Stimulated activated CD4-positive, alpha-beta T cell treated with anti-CD3 and anti-CD28 coated beads, TNF-alpha, amount 100 ng/mL, for 4 hours (primary cell): ENCODE results near the gene SELENOP.
"Not testable (repeated sequence)": the region's sequence is repeated elsewhere in the genome, so short reads cannot be mapped to it uniquely, and the experiment has no call there.

ENCODE experiments used
- DNase-seq, 3 experiments: peaks; one replicate each; pipeline ENCODE4 v3.0.0-alpha.2; 2020; ENCODE audit warnings: low read depth in 3 of 3

SELENOP gene, protein sequence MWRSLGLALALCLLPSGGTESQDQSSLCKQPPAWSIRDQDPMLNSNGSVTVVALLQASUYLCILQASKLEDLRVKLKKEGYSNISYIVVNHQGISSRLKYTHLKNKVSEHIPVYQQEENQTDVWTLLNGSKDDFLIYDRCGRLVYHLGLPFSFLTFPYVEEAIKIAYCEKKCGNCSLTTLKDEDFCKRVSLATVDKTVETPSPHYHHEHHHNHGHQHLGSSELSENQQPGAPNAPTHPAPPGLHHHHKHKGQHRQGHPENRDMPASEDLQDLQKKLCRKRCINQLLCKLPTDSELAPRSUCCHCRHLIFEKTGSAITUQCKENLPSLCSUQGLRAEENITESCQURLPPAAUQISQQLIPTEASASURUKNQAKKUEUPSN

DNA sequence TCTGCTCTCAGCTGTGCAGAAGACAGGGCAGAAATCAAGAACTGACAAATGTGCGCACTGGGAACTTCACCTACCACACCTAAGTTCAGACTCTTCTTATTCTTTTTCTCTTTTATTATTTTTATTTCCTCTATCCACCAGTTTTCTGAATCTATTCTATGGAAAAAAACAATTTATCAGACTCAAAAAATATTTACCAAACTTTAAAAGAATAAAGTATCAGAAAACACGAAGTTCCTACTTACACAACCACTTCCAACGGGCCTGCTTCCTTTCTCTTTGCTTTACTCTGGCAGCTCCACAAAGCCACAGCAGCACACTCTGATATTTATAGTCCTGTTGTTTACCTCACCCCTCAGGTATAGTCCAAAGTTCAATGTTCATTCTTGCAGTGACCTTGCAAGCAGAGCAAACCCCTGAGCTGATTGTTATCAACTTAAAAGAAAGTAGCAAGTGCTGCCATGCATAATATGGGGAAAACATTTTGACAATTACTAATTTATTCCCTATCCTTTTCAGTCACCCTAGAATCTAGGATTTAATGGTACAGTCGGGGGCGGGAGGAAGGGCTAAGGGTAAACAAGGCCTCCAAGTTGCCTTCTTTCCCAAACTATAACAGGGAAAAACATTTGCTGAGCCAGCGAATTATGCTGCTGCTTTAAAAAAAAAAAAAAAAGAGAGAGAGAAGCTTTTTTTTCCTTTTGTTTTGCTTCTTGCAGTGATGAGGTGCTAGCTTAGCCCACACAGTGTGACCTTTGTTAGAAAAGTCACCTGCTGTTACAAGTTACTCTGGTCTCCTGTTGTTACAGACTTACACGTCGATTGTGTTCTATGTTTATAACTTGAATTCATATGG, at the start of gene SELENOP:
TSS of gene SELENOP (minus strand) at position 302 of the 856 bp plus-strand sequence. CDS start 3,539 bp downstream, outside the sequence.
- DNase-seq, result no peak

- no peak for DNase-seq
These were observed 47.0 kb upstream of the SELENOP start for GRCh38 chr5:42858687-42859086.

- DNase-seq, result no peak
These were observed 46.4 kb upstream of the SELENOP start for GRCh38 chr5:42858031-42858643.

DNA sequence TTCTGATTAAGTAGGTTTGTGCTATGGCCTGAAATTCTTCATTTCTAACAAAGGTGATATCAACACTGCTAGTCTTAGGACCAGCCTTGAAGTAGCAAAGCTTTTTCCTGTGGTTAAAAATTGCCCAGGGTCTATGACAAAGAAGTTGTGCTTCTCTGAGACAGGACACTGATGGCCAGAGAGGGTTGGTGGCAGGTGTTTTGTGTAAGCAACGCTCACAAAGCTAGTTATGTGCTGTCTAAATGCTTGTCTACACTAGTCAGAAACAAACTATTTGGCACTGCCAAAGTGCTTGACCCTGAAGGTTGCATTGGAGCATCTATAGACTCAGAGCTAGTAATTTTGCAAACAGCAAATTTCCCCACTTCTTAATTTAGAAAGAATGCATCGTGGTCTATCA, 44.1 kb upstream of the SELENOP start:
- no peak for DNase-seq

GRCh38 chr5:42855386-42855785, 43.7 kb upstream of the SELENOP start:
- no peak for DNase-seq

DNA sequence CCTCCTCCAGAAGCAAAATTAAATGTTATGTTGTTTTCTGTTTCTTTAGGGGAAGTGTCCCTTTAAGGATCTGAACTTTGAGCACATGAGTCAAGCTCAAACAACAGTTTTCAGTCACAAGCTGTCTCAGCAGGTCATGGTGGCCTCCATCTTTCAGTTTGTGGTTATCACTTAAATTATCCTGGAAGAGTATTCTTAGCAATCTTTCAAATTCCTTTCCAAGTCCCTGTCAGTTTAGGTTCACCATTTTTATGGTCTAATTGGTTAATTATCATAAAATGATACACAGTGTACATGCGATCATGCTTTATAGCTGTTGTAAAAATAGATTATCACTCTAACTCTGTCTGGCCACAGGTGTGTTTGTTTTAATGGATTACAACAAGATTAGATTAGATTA, 43.1 kb upstream of the SELENOP start:
- DNase-seq, result no peak

GRCh38 chr5:42852826-42853225, 41.1 kb upstream of the SELENOP start:
- DNase-seq, result no peak

GRCh38 chr5:42851481-42851880, 39.8 kb upstream of the SELENOP start:
- DNase-seq, result no peak

GRCh38 chr5:42848545-42848944, 36.9 kb upstream of the SELENOP start:
- DNase-seq, result no peak

DNA sequence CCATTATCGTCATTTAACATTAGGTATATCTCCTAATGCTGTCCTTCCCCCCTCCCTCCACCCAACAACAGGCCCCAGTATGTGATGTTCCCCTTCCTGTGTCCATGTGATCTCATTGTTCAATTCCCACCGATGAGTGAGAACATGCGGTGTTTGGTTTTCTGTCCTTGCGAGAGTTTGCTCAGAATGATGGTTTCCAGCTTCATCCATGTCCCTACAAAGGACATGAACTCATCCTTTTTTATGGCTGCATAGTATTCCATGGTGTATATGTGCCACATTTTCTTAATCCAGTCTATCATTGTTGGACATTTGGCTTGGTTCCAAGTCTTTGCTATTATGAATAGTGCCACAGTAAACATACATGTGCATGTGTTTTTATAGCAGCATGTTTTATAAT, 32.7 kb upstream of the SELENOP start:
- not testable (repeated sequence) for DNase-seq

GRCh38 chr5:42843675-42844292, 32.1 kb upstream of the SELENOP start:
- DNase-seq, result no peak

DNA sequence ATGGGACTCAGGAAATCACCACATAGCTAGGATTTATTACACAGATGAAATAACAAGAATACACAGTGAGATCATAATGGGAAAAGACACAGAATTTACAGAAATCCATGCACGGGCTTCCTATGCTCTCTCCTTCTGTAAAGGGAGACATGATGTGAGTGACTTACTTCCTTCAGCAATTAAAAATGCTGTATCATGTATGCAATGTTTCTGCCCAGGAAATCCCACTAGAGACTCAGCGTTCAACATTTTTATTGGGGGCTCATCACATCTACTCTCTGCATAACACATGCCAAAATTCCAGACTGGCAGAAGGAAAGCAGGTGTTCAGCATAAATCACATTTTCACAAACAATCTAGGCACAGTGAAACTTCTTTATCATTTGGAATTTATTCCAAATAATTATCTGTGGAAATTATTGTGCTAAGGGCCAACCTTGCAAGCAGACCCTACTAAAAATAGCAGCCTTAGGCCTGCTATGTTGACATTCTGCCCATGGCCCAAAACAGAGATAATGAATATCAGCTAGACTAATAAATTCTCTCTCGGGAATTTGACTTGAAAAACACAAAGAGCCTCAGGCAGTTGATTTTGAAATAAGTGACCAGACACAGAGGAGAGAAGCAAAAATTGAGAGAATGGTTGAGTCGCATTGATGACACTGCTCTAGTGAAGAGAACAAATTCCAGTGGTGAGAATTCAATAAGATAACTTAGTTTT, 31.4 kb upstream of the SELENOP start:
- no peak for DNase-seq

DNA sequence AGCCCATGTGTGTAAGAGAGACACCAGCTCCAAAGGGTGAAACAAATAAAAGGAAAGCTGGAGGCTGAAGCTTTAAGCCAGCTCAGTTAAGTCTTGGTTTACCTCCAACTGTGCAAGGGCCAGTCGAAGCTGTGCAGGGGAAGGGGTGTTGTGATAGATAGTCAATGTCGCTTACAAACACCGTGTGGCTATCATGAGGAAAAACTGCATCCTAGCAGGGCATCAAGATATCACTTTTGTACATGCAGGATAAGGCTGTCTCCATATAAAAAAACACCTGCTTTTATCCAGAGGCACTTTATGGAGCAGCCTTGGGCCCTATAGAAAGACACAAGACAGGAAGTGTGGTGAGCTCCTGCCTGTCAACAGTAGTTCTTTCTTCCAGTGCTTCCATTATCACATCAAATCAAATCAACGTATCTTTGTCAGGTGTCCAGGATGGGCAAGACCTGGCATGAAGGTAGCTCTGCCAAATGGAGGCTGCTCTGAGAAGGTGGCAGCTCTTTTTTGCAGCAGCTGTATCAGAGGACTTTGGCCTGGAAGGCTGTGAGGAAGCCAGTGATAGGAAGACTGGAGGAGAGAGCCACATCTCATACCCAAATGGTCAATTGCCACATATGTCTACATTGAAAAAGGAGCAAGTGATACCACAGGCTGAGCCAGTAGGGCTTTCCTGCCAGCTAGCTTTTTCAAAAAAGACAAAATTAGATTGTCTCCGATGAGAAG, 29.3 kb upstream of the SELENOP start:
- DNase-seq, result no peak

DNA sequence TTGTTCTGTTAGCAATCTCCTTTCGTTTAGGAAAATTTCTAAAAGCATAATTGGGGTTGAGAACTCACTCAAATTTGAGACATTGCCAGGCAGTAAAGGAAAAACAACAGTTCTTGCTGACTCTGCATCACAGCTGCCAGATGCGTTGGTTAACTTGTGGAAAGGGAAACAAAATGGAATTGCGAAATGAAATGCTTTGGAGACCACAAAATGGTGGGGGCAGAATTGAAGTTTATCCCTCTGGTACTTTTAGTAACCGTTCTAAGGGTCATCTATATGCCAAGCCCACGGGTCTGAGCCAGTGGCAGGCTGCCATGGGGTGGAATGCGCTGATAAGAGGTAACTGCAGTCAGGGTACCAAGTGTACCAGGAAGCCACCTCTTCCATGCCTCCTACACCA, 28.6 kb upstream of the SELENOP start:
- no peak for DNase-seq

GRCh38 chr5:42839196-42839595, 27.5 kb upstream of the SELENOP start:
- DNase-seq, result no peak

DNA sequence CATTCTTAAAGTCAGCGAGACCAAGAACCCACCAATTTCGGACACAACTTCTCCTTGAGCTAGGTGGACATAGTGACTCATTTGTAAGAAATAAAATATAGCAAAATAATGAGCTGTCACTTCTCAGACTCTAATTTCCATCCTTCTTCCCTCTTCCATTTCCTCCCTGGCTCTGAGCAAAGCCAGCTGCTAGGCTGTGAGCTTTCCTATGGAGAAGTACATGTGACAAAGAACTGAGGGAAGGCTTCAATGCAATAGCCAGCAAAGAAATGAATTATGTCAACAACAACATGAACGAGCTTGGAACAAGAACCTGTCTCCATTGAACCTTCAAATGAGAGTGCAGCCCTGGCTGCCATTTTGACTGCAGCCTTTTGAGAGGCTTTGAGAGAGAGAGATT, 25.9 kb upstream of the SELENOP start:
- DNase-seq, result no peak

- no peak for DNase-seq
These were observed 24.5 kb upstream of the SELENOP start for GRCh38 chr5:42836070-42836769.

DNA sequence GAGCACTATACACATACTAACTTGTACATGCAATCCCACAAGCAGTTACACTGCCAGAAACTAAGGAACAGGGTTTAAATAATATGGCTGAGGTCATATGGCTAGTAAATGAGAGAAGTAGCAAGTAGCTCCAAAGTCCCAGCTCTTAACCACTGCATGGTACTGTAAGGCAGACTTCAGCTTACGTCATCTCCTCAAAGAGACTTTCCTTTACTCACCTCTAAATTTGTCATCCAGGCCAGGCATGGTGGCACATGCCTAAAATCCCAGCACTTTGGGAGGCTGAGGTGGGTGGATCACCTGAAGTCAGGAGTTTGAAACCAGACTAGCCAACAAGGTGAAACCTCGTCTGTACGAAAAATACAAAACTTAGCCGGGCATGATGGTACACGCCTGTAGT, 20.4 kb upstream of the SELENOP start:
- DNase-seq, result no peak

DNA sequence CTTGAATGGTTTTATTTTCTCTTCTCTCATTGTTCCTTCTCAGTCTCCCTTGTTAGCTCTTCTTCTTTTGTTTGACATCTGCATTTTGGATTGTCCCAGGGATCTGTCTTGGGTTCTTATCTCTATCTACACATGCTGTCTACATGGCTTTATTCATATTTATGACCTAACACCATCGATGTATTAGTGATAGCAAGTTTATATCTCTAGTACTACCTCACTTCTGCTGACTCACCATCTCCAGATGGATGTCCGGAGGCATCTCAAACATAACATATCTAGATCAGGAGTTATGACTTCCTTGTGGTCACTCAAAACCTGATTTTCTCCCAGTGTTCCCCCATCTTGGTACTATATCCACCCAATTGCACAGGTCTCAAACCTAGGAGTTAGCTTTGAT, 19.2 kb upstream of the SELENOP start:
- no peak for DNase-seq

DNA sequence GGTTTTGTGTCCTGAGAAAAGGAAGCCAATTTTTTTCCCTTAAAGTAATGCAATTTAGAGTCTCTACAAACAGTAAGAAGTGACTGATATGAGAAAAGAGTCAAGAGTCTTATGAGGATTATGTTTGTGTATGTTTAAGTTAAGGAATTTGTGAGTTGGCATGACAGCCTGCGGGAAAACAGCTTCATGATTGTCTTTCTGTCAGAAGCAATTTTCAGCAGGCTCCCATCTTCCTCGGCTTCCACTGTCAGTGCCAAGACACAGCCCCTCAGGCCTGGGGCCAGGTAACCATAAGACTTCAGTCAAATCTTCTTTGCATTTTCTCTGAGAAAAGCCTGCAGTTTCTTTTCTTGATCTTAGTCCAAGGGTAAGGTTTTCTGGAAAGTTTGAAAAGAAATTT, 17.0 kb upstream of the SELENOP start:
- DNase-seq, result no peak
